HepG2 (cell line): ENCODE measurements around the gene AKAP3. TPM values are rescaled to one million over a fixed set of nuclear protein-coding genes. Genes with fewer than 3 reads are reported as not detected.

Experiments
- ARHGAP35 ChIP-seq: sonication (generic); formaldehyde crosslinking; IDR thresholded peaks from 2 replicates; pipeline ENCODE4 v1.9.0; 2022; ENCODE audit warnings: mild to moderate bottlenecking, inconsistent platforms, moderate library complexity, missing genetic modification reagents, borderline replicate concordance
- CREM ChIP-seq, 2 experiments: sonication (generic) in 1 of 2; formaldehyde crosslinking in 1 of 2; IDR thresholded peaks; 2 replicates each; pipeline versions ENCODE4 v1.4.0 to v1.6.1; 2016 to 2020; ENCODE audit warnings: antibody characterized with exemption in 1 of 2, mild to moderate bottlenecking in 1 of 2, missing genetic modification reagents in 1 of 2
- DNMT1 ChIP-seq: sonication (generic); formaldehyde crosslinking; IDR thresholded peaks from 2 replicates; pipeline ENCODE4 v1.5.1; 2020; ENCODE audit warnings: mild to moderate bottlenecking, missing genetic modification reagents
- FOXK1 ChIP-seq: sonication (generic); formaldehyde crosslinking; IDR thresholded peaks from 2 replicates; pipeline ENCODE4 v1.4.0; 2020; ENCODE audit warnings: low read depth, missing genetic modification reagents, borderline replicate concordance
- POLR2G ChIP-seq: fragments of 200-400 bp; formaldehyde crosslinking; IDR thresholded peaks from 2 replicates; pipeline ENCODE4 v1.6.1; 2018; ENCODE audit warnings: mild to moderate bottlenecking, low read depth, low read length, moderate library complexity
- RORA ChIP-seq: sonication (generic); formaldehyde crosslinking; IDR thresholded peaks from 2 replicates; pipeline ENCODE4 v1.5.0; 2020; ENCODE audit warnings: mild to moderate bottlenecking, missing genetic modification reagents, moderate library complexity
- ZFP91 ChIP-seq: sonication (generic); formaldehyde crosslinking; IDR thresholded peaks from 2 replicates; pipeline ENCODE4 v1.9.0; 2022; ENCODE audit warnings: missing genetic modification reagents, mild to moderate bottlenecking, borderline replicate concordance
- ZFX ChIP-seq: sonication (generic); formaldehyde crosslinking; IDR thresholded peaks from 2 replicates; pipeline ENCODE4 v1.4.0; 2020; ENCODE audit warnings: mild to moderate bottlenecking, low read depth, missing genetic modification reagents, moderate library complexity
- ZHX2 ChIP-seq, 2 experiments: sonication (generic) in 1 of 2; formaldehyde crosslinking in 1 of 2; IDR thresholded peaks; 2 replicates each; pipeline versions ENCODE4 v1.6.1 to v1.9.0; 2014 to 2022; ENCODE audit warnings: antibody characterized with exemption in 1 of 2, borderline replicate concordance in 1 of 2, inconsistent platforms in 1 of 2, low read depth in 1 of 2, missing genetic modification reagents in 1 of 2
- ZNF280B ChIP-seq: sonication (generic); formaldehyde crosslinking; IDR thresholded peaks from 2 replicates; pipeline ENCODE4 v1.5.0; 2020; ENCODE audit warnings: missing genetic modification reagents, mild to moderate bottlenecking, borderline replicate concordance
- ZNF607 ChIP-seq: sonication (generic); formaldehyde crosslinking; IDR thresholded peaks from 2 replicates; pipeline ENCODE4 v1.5.1; 2020; ENCODE audit warnings: missing genetic modification reagents, mild to moderate bottlenecking, borderline replicate concordance
- ZNF879 ChIP-seq: sonication (generic); formaldehyde crosslinking; IDR thresholded peaks from 2 replicates; pipeline ENCODE4 v1.8.1; 2023; ENCODE audit warnings: missing genetic modification reagents
- polyA plus RNA-seq, 8 experiments: library from polyadenylated mRNA; depleted of rRNA in 3 of 8; stranded (reverse) in 7 of 8; unstranded in 1 of 8; fragments of >200 nt; fragmentation: Illumina TruSeq in 4 of 8; extraction: Trizol in 4 of 8; gene quantifications; 2 replicates each; pipeline versions ENCODE4 v1.2.1 to v1.2.3, GENCODE V29; 2011 to 2016; ENCODE audit warnings: low read depth in 4 of 8, missing spikeins in 1 of 8, mixed read lengths in 1 of 8; ENCODE audit not compliant: insufficient read depth in 1 of 8
- total RNA-seq, 5 experiments: library from RNA; depleted of rRNA; stranded (reverse); fragments of >200 nt; fragmentation: Illumina TruSeq; extraction: Trizol; gene quantifications; 2 replicates each; pipeline ENCODE4 v1.2.3, GENCODE V29; 2016; ENCODE audit warnings: low read depth in 1 of 5
- TF ChIP-seq, protein P1 (sequence below): sonication (generic); formaldehyde crosslinking; IDR thresholded peaks from 2 replicates; pipeline ENCODE4 v1.4.0; 2020; ENCODE audit warnings: missing genetic modification reagents, borderline replicate concordance
- TF ChIP-seq, protein P2 (sequence below): IDR thresholded peaks from 2 replicates; pipeline ENCODE4 v1.6.1; 2016; ENCODE audit warnings: mild to moderate bottlenecking, missing biosample characterization, missing genetic modification reagents

Gene AKAP3
- total and polyA plus RNA-seq, 2 of the 13 experiments (the other 11 are each of a cell fraction or from before 2014, with no cell fraction given): 0.22 to 0.49 TPM

DNA sequence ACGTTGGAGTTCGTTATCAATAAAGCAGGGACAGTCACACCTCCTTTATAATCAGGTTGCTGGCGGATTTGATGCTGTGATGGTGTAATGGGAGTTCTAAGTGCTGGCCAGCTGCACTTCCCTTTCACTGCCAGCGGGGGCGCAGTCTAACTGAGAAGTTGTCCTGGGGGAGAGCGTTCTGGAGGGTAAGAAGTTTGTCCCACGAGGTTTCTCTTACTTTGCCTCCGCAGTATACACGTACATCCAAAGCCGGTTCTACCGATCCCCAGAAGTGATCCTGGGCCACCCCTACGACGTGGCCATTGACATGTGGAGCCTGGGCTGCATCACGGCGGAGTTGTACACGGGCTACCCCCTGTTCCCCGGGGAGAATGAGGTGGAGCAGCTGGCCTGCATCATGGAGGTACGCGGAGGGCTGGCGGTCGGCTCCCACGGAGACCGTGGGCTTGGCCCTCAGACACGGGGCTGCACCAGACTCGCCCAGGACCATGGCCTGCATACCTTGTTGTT lies 44.1 kb downstream of the AKAP3 start (continued):
- TF ChIP-seq ZNF607 (CRISPR knock-in tag) (0 out of 2 replicates have a peak, but pooled peaks have one; percentile 35), ZHX2 (IDR thresholded peaks at IDR 0.05; ENCODE audit: low read depth) (0 out of 2 replicates have a peak, but pooled peaks have one; percentile 18), ZHX2 (CRISPR knock-in tag; IDR thresholded peaks at IDR 0.05; ENCODE audit: borderline replicate concordance) (no peak), ZNF280B (CRISPR knock-in tag) (0 out of 2 replicates have a peak, but pooled peaks have one; percentile 55), ARHGAP35 (CRISPR knock-in tag) (no peak), CREM (IDR thresholded peaks at IDR 0.05) (0 out of 2 replicates have a peak, but pooled peaks have one; percentile 33), CREM (CRISPR knock-in tag; IDR thresholded peaks at IDR 0.05) (no peak), ZFX (CRISPR knock-in tag) (peak; percentile 85), RORA (no peak), ZFP91 (CRISPR knock-in tag) (peak; percentile 62; the same call in 1 of the 2 replicates), FOXK1 (peak; percentile 38; the same call in 1 of the 2 replicates), DNMT1 (CRISPR knock-in tag) (no peak), POLR2G (peak; percentile 69), ZNF879 (CRISPR knock-in tag) (no peak)
- TF ChIP-seq, protein P1, sequence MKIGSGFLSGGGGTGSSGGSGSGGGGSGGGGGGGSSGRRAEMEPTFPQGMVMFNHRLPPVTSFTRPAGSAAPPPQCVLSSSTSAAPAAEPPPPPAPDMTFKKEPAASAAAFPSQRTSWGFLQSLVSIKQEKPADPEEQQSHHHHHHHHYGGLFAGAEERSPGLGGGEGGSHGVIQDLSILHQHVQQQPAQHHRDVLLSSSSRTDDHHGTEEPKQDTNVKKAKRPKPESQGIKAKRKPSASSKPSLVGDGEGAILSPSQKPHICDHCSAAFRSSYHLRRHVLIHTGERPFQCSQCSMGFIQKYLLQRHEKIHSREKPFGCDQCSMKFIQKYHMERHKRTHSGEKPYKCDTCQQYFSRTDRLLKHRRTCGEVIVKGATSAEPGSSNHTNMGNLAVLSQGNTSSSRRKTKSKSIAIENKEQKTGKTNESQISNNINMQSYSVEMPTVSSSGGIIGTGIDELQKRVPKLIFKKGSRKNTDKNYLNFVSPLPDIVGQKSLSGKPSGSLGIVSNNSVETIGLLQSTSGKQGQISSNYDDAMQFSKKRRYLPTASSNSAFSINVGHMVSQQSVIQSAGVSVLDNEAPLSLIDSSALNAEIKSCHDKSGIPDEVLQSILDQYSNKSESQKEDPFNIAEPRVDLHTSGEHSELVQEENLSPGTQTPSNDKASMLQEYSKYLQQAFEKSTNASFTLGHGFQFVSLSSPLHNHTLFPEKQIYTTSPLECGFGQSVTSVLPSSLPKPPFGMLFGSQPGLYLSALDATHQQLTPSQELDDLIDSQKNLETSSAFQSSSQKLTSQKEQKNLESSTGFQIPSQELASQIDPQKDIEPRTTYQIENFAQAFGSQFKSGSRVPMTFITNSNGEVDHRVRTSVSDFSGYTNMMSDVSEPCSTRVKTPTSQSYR (CRISPR knock-in tag): peak; percentile 11; the same call in 1 of the 2 replicates
- TF ChIP-seq, protein P2, sequence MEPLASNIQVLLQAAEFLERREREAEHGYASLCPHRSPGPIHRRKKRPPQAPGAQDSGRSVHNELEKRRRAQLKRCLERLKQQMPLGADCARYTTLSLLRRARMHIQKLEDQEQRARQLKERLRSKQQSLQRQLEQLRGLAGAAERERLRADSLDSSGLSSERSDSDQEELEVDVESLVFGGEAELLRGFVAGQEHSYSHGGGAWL (CRISPR knock-in tag): peak; percentile 54; the same call in 1 of the 2 replicates
